B cell (primary cell): Measurements from ENCODE around the gene SAXO1.

Source experiments
- CTCF ChIP-seq: fragments of 200-600 bp; IDR thresholded peaks from one replicate; pipeline ENCODE4 v1.8.0; 2022; ENCODE audit warnings: antibody characterized with exemption, mild to moderate bottlenecking
- EZH2 ChIP-seq: IDR thresholded peaks from 2 replicates; pipeline ENCODE4 v1.6.1; 2012; ENCODE audit warnings: borderline replicate concordance, low read depth, mild to moderate bottlenecking, moderate library complexity, low read length; ENCODE audit not compliant: insufficient read depth, poor library complexity, severe bottlenecking

GRCh38 chr9:18889550-18889949, 143.5 kb downstream of the SAXO1 start:
- no peak for TF ChIP-seq CTCF
- TF ChIP-seq EZH2, result no peak
